GM19099 (cell line): ENCODE measurements around the gene PROSER2.

ENCODE experiments used
- POLR2A ChIP-seq: IDR thresholded peaks from 3 replicates; pipeline ENCODE4 v1.6.1; 2011; ENCODE audit warnings: low read depth; ENCODE audit not compliant: insufficient read length; ENCODE audit errors: extremely low read depth

The PROSER2 gene, protein sequence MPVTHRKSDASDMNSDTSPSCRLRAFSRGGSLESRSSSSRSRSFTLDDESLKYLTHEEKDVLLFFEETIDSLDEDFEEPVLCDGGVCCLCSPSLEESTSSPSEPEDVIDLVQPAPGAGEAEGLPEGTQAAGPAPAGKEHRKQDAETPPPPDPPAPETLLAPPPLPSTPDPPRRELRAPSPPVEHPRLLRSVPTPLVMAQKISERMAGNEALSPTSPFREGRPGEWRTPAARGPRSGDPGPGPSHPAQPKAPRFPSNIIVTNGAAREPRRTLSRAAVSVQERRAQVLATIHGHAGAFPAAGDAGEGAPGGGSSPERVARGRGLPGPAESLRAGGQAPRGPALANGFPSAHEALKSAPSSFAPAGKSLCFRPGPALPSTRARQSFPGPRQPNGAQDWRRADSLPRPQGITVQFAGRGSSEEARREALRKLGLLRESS

DNA sequence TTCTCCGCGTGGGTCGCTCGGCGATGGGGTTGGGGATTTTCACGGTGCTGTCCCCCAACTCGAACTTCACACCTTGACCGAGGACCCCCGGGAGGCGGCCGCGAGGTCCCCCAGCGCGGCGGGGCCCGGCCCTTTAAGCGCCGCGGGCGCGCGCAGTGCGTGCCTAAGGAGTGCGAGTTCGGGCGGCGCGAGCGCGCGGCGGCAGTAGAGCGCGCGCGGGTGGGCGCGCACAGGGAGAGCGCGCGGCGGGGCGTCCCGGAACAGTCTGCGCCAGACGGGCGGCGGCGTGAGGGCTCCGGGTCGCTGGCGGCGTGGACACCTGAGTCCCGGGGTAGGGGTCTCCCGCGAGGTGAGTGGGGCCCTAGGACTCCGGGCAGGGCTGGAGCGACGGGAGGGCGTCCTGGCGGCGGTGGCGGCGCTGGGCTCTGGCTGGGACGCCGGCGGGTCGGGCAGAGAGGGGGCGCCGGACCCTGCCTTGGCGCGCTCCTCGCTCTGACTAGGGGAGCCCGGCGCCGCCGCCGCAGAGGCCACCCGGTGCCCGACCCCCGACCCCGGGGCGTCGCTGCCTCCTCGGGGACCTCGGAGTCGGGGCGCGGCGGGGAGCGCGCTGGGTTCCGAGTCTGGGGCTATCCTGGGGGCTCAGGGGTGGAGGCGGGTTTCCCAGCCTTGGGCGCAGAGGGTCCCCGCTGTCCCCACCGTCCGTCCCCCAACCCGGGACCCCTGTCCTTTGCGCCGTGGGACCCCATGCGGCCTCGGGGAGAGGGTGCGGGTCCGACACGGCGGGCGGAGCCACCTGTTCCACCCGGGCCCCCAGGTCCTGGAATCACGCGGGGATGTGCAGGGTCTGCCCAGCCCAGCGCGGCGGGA lies at the start of gene PROSER2:
TSS of gene PROSER2 (plus strand) at position 235 of the 867 bp plus-strand sequence. CDS start 28,722 bp downstream, outside the sequence.
- peak; percentile 38 for TF ChIP-seq POLR2A

GRCh38 chr10:11773761-11774441 lies 49.3 kb upstream of the PROSER2 start:
- no peak for TF ChIP-seq POLR2A

GRCh38 chr10:11775412-11775811 lies 47.7 kb upstream of the PROSER2 start:
- no peak for TF ChIP-seq POLR2A

DNA sequence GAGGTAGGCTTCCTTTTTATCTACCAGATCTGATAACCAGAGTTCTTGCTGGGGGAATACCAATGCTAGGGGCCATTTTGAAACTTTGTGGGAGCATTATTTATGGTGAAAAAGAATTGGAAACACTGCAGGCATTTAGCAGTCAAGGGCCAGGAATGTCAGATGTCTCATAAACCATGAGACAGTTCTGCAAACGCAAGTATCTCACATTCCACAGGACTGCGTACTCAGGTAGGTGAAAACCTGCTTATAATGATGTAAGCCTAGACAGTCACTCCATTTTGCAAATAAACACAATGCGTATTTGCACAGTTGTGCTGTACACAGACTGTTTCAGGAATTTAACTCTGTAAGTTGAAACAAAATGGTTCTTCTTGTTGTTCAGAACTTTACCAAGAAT lies 47.1 kb upstream of the PROSER2 start:
- no peak for TF ChIP-seq POLR2A

- no peak for TF ChIP-seq POLR2A
Measured at GRCh38 chr10:11781114-11781513, 42.0 kb upstream of the PROSER2 start.

DNA sequence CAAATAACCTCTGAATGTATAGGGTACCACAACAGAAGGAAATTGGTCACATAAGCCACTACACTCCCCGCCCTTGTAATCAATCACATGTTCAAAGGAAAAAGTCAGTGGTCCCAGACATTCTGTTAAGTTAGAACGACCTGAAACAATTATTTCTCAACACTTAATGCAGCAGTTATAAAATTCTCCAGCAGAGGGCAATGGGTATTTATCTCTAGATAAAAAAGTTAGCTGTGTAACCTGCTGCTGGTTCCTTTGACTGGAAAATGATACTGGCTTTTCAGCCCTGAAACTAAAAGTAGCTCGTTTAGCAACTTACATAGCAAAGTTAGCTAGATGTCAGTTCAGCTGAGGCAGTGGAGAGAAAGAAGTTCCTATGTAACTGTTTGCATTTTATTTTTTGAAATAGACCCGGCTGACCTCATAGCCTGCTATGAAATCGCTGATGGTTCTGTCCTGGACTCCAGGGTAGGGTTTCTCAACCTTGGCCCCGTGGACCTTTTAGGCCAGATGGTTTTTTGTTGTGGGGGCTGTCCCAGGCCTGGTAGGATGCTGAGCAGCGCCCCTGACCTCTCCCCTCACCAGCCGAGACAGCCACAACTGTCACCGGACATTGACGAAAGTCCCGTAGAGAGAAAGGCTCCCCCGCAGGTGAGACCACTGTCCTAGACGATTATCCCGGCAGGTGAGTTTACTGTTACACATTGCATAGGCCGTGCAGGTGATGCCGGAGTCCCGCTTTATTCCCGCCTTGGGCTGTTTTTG lies 40.2 kb upstream of the PROSER2 start:
- TF ChIP-seq POLR2A, result no peak

GRCh38 chr10:11783558-11783865 lies 39.6 kb upstream of the PROSER2 start:
- TF ChIP-seq POLR2A, result no peak

DNA sequence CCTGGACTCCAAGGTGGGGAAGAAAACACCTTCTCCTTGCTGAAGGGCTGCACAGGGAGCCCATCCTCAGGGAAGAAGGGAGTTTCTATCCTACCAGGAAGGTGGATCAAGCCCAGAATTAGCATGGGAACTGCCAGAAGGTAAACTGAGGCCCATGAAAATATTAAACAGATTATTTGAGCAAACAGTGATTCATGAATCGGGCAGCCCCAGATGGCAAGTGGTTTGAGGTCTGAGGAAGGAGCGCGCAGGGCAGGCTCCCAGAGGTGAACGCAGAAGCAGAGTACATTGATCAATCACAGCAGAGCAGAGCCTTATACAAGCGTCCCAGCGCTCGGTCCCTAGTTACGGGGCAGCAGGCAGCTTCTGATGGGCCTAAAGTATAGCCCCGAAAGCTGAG lies 35.8 kb upstream of the PROSER2 start:
- TF ChIP-seq POLR2A, result no peak

GRCh38 chr10:11787846-11788245 lies 35.3 kb upstream of the PROSER2 start:
- TF ChIP-seq POLR2A, result no peak

DNA sequence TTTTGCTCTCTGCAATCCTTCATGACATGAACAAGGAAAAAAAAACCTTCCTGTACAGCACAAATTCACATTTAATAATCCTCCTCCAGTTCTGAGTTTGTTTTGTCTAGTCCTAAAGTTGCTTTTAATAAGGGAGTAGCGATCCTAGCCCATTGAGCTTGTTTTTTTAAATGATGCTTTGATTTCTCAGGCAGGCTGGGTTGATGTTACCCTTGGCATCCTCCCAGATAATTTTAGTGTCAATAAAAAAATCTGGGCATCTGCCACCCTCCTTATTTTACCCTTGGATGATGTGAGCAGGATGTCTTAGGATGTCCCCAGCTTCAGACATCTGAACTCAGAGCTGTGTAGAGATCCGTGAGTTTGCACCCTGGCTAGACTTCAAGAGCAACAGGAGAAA lies 33.9 kb upstream of the PROSER2 start:
- no peak for TF ChIP-seq POLR2A

DNA sequence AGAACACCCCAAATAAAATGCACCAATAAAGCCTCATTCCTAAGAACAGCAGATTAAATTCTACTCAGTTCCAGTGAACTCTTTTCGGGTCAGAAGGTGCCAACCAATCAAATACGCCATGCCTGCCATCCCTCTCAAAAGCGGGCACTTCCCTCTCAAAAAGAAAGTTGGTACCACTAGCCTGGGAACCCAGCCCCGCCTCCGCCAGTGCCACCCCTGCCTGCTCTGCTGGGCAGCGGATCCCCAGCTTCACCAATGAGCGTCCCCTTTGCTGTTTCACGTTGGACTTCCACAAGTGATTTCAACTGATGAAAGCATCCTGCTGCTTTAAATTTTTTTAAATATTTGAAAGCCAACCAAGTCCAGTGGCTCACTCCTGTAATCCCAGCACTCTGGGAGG lies 33.2 kb upstream of the PROSER2 start:
- TF ChIP-seq POLR2A, result no peak

DNA sequence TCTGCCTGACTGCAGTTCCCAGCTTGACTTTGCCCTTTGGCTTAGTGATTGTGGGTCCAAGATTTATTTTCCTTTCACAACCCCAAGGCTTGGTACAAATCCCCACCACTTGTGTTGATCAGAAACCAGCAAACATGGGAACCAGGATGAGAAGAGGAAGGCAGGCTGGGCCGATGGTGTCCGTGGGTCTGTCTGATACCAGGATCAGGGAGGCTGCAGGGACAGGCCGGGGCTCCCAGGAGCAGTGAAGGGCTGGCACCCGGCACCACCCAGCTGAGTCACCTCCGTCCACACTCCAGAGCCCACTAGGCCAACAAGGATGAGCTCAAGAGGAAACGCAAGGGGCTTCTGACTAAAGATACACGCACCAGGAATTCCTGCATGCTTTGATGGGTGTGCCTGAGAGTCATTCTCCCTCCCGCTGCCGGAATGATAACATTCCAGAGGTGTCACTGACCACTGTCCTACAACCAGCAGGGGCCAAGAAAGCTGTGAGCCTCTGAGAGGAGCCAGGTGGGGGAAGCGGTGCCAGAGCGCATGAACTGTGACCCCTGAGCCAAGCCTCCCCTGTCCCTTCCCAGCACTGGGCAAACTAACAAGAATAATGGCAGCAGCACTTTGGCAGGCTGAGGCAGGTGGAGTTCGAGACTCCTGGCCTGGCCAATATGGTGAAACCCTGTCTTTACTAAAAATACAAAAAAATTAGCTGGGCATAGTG lies 29.2 kb upstream of the PROSER2 start:
- TF ChIP-seq POLR2A, result no peak

- TF ChIP-seq POLR2A, result no peak
Measured at GRCh38 chr10:11794566-11794965, 28.6 kb upstream of the PROSER2 start.
